Right atrium auricular region (tissue), 2 donors: ENCODE measurements around the gene PPP1R14C. TPM values are rescaled to one million over a fixed set of nuclear protein-coding genes. Genes with fewer than 3 reads are reported as not detected.

Experiments used
- DNase-seq: peaks from one replicate; pipeline ENCODE4 v3.0.0-alpha.2; 2019; ENCODE audit warnings: low spot score
- H3K27ac ChIP-seq, 2 donors: fragments of 200-600 bp; sonication (generic); 1 replicate in 1 of 2; 2 replicates in 1 of 2; pipeline ENCODE4 v1.5.1; 2016 to 2019
- H3K27me3 ChIP-seq, 2 donors: fragments of 200-600 bp; sonication (generic); one replicate each; pipeline versions ENCODE4 v1.5.1 to v1.6.0; 2017 to 2019
- H3K36me3 ChIP-seq: fragments of 200-600 bp; sonication (generic); one replicate; pipeline ENCODE4 v1.5.1; 2016
- H3K4me1 ChIP-seq, 2 donors: fragments of 200-600 bp; sonication (generic); one replicate each; pipeline versions ENCODE4 v1.5.1 to v1.6.0; 2017 to 2019
- H3K4me3 ChIP-seq, 2 donors: fragments of 200-600 bp; sonication (generic); 1 replicate in 1 of 2; 2 replicates in 1 of 2; pipeline ENCODE4 v1.5.1; 2017 to 2019; ENCODE audit warnings: mild to moderate bottlenecking in 1 of 2, moderate library complexity in 1 of 2
- H3K9me3 ChIP-seq, 2 donors: fragments of 200-600 bp; sonication (generic); one replicate each; pipeline ENCODE4 v1.5.1; 2019
- CTCF ChIP-seq, 2 donors: fragments of 200-600 bp; sonication (generic); IDR thresholded peaks; one replicate each; pipeline ENCODE4 v1.5.1; 2019; ENCODE audit warnings: antibody characterized with exemption in 2 of 2
- total RNA-seq, 2 donors: library from RNA; depleted of rRNA; stranded (reverse); fragments of >200 nt; gene quantifications; one replicate each; pipeline ENCODE4 v1.1.0, GENCODE V29; 2016

The PPP1R14C gene
- total RNA-seq, 2 donors from 2014 or later = 85.4 to 130 TPM

- Histone ChIP-seq H3K27ac (no peak overlapping the region), H3K36me3 (peaks cover 9% of the 10 kb centered on the region), H3K4me3 (no peak overlapping the region), H3K4me1 (no peaks in the 10 kb centered on the region), H3K27me3 (no peaks in the 10 kb centered on the region), H3K9me3 (peaks cover 0 to 5% of the 10 kb centered on the region in 2 donors)
- no peak for TF ChIP-seq CTCF (IDR thresholded peaks at IDR 0.05)
- DNase-seq = no peak
Observed at GRCh38 chr6:150245148-150245935, 102.5 kb downstream of the PPP1R14C start.

GRCh38 chr6:150247803-150248202, 105.0 kb downstream of the PPP1R14C start:
- TF ChIP-seq CTCF (IDR thresholded peaks at IDR 0.05) = no peak
- H3K4me3 ChIP-seq = no peak overlapping the region
- peaks cover 0 to 5% of the 10 kb centered on the region in 2 donors for H3K9me3 ChIP-seq
- peaks cover 0 to 14% of the 10 kb centered on the region in 2 donors for H3K4me1 ChIP-seq
- no peak for DNase-seq
- no peaks in the 10 kb centered on the region for H3K27me3 ChIP-seq
- peaks cover 9% of the 10 kb centered on the region for H3K36me3 ChIP-seq
- H3K27ac ChIP-seq = no peak overlapping the region

GRCh38 chr6:150248300-150248699, 105.5 kb downstream of the PPP1R14C start:
- Histone ChIP-seq H3K4me1 (peaks cover 0 to 14% of the 10 kb centered on the region in 2 donors), H3K27me3 (no peaks in the 10 kb centered on the region), H3K27ac (no peak overlapping the region), H3K4me3 (no peak overlapping the region), H3K9me3 (peaks cover 0 to 5% of the 10 kb centered on the region in 2 donors), H3K36me3 (peaks cover 9% of the 10 kb centered on the region)
- no peak for TF ChIP-seq CTCF (IDR thresholded peaks at IDR 0.05)
- DNase-seq = no peak

- Histone ChIP-seq H3K4me3 (no peak overlapping the region), H3K27me3 (no peaks in the 10 kb centered on the region), H3K9me3 (peaks cover 0 to 5% of the 10 kb centered on the region in 2 donors), H3K27ac (no peak overlapping the region), H3K4me1 (peaks cover 0 to 14% of the 10 kb centered on the region in 2 donors), H3K36me3 (peaks cover 9% of the 10 kb centered on the region)
- no peak for DNase-seq
- no peak for TF ChIP-seq CTCF (IDR thresholded peaks at IDR 0.05)
Observed at GRCh38 chr6:150249261-150249660, 106.4 kb downstream of the PPP1R14C start.

- peaks cover 0 to 5% of the 10 kb centered on the region in 2 donors for H3K9me3 ChIP-seq
- H3K4me3 ChIP-seq = no peak overlapping the region
- TF ChIP-seq CTCF (IDR thresholded peaks at IDR 0.05) = no peak
- H3K27me3 ChIP-seq = no peaks in the 10 kb centered on the region
- DNase-seq = no peak
- H3K4me1 ChIP-seq = peaks cover 0 to 14% of the 10 kb centered on the region in 2 donors
- H3K36me3 ChIP-seq = peaks cover 9% of the 10 kb centered on the region
- peak overlapping the region in 1 of 2 donors; percentile 29 for H3K27ac ChIP-seq
Observed at GRCh38 chr6:150250826-150251225, 108.0 kb downstream of the PPP1R14C start.
